Measurements from ENCODE around the gene CEP89.

CEP89 gene

GRCh38 chr19:32921624-32922023, 50.1 kb downstream of the CEP89 start:
- H3K27me3 ChIP-seq (ENCODE audit: control insufficient read depth, insufficient read depth, low read length, poor library complexity, severe bottlenecking), result no peaks in the 10 kb centered on the region
- 97 to 99% methylated on average over 3 of the region's 3 CpGs for WGBS, 2 experiments
- H3K4me3 ChIP-seq (ENCODE audit: insufficient read depth, low read depth, low read length), result no peak overlapping the region
- no peaks in the 10 kb centered on the region for H3K4me1 ChIP-seq (ENCODE audit: control insufficient read depth, insufficient read depth, low read length)
- peaks cover 8% of the 10 kb centered on the region for H3K36me3 ChIP-seq (ENCODE audit: control insufficient read depth, insufficient read depth, low read length)
- H3K9me3 ChIP-seq (ENCODE audit: control insufficient read depth, low read length), result no peaks in the 10 kb centered on the region
- H3K27ac ChIP-seq (ENCODE audit: insufficient read depth, low read depth, low read length, poor library complexity, severe bottlenecking), result no peak overlapping the region

DNA sequence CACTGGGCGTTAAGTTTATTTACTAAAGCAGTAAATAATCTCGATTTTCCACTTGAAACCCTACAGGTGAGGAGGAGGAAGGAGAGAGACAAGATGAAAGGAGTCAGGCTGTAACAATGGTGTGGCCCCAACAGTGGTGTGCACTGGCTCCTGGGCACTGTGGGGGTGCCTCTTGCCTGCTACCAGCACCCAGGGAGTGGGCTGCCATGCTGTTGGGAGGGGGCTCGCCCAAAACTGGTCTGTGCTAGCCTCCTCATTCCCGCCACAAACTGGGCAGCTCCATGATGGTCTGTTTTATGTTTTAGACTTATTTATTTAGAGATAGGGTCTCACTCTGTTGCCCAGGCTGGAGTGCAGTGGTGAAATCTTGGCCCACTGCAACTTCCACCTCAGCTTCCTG, 52.4 kb downstream of the CEP89 start:
- H3K4me3 ChIP-seq (ENCODE audit: insufficient read depth, low read depth, low read length), result no peak overlapping the region
- no peak overlapping the region for H3K27ac ChIP-seq (ENCODE audit: insufficient read depth, low read depth, low read length, poor library complexity, severe bottlenecking)
- no peaks in the 10 kb centered on the region for H3K4me1 ChIP-seq (ENCODE audit: control insufficient read depth, insufficient read depth, low read length)
- H3K9me3 ChIP-seq (ENCODE audit: control insufficient read depth, low read length), result no peaks in the 10 kb centered on the region
- WGBS, 2 experiments, result 98% methylated on average over 4 of the region's 4 CpGs
- H3K36me3 ChIP-seq (ENCODE audit: control insufficient read depth, insufficient read depth, low read length), result peaks cover 18% of the 10 kb centered on the region
- H3K27me3 ChIP-seq (ENCODE audit: control insufficient read depth, insufficient read depth, low read length, poor library complexity, severe bottlenecking), result no peaks in the 10 kb centered on the region

GRCh38 chr19:32917616-32917996, 54.2 kb downstream of the CEP89 start:
- 85 to 86% methylated on average over 8 of the region's 8 CpGs for WGBS, 2 experiments
- no peaks in the 10 kb centered on the region for H3K27me3 ChIP-seq (ENCODE audit: control insufficient read depth, insufficient read depth, low read length, poor library complexity, severe bottlenecking)
- H3K27ac ChIP-seq (ENCODE audit: insufficient read depth, low read depth, low read length, poor library complexity, severe bottlenecking), result no peak overlapping the region
- H3K4me3 ChIP-seq (ENCODE audit: insufficient read depth, low read depth, low read length), result no peak overlapping the region
- H3K36me3 ChIP-seq (ENCODE audit: control insufficient read depth, insufficient read depth, low read length), result peaks cover 15% of the 10 kb centered on the region
- no peaks in the 10 kb centered on the region for H3K9me3 ChIP-seq (ENCODE audit: control insufficient read depth, low read length)
- H3K4me1 ChIP-seq (ENCODE audit: control insufficient read depth, insufficient read depth, low read length), result no peaks in the 10 kb centered on the region

DNA sequence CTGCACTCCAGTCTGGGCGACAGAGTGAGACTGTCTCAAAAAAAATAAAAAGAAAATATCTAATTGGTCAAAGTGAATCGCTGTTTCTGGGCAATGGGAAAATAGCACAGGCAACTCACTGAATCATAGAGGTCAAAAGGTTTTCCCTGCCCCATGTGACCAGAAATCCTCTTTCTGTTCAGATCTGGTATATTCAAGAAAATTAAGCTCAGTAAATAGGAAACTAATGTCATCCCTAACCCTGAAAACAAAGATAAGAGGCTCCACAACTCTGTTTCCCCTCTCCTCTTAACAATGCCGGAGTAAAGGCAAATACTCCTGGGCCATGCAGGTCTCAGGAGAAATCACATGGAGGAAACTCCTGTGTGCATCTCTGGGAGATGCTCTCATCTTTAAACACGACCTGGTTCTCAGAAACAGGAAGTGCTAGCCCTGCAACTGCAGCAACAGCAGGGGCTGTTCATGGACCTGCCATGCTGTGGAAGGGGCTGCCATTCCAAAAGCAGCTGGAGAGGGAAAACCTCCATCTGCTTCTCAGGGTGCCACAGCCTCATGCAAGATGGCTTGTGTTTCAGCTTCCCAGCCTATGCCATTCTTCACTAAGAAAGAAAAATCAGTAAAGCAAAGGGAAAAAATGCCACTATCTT, 54.7 kb downstream of the CEP89 start:
- H3K36me3 ChIP-seq (ENCODE audit: control insufficient read depth, insufficient read depth, low read length), result peaks cover 15% of the 10 kb centered on the region
- 62 to 82% methylated on average over 3 to 4 of the region's 4 CpGs for WGBS, 2 experiments

DNA sequence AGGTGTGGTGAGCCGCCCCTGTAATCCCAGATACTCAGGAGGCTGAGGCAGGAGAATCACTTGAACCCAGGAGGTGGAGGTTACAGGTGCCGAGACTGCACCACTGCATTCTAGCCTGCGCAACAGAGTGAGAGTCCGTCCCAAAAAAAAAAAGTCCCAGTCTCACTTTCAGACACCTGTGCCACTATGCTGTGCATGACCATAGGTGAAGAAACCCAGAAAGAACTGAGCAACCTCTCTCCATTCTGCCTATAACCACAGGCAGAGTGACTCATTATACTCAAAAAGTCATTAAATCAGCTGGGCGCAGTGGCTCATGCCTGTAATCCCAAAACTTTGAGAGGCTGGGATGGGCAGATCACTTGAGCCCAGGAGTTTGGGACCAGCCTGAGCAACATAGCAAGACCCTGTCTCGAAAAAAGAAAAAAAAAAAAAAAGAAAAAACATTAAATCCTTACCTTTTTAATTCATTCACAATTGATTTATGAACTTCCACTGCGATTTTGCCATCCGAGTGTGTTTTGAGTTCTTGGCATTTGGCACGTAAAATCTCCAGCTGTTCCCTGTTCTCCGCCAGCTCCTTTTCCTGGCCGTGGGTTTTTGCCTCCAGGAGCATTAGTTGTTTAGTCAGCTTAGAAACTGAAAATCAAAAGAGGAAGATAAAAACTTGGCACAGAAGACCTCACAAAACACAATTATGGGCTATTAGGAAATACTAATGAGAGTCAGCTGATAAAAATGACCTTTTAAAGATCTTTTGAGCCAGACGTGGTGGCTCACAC, 56.7 kb downstream of the CEP89 start:
- H3K4me3 ChIP-seq (ENCODE audit: insufficient read depth, low read depth, low read length), result no peak overlapping the region
- no peak overlapping the region for H3K27ac ChIP-seq (ENCODE audit: insufficient read depth, low read depth, low read length, poor library complexity, severe bottlenecking)
- no peaks in the 10 kb centered on the region for H3K9me3 ChIP-seq (ENCODE audit: control insufficient read depth, low read length)
- no peaks in the 10 kb centered on the region for H3K27me3 ChIP-seq (ENCODE audit: control insufficient read depth, insufficient read depth, low read length, poor library complexity, severe bottlenecking)
- H3K4me1 ChIP-seq (ENCODE audit: control insufficient read depth, insufficient read depth, low read length), result no peaks in the 10 kb centered on the region
- 85 to 88% methylated on average over 12 of the region's 12 CpGs for WGBS, 2 experiments
- H3K36me3 ChIP-seq (ENCODE audit: control insufficient read depth, insufficient read depth, low read length), result peaks cover 15% of the 10 kb centered on the region

More for the DNA sequence above, 54.7 kb downstream of the CEP89 start:
- H3K27ac ChIP-seq (ENCODE audit: insufficient read depth, low read depth, low read length, poor library complexity, severe bottlenecking), result no peak overlapping the region
- no peaks in the 10 kb centered on the region for H3K27me3 ChIP-seq (ENCODE audit: control insufficient read depth, insufficient read depth, low read length, poor library complexity, severe bottlenecking)
- no peaks in the 10 kb centered on the region for H3K9me3 ChIP-seq (ENCODE audit: control insufficient read depth, low read length)
- H3K4me3 ChIP-seq (ENCODE audit: insufficient read depth, low read depth, low read length), result no peak overlapping the region
- H3K4me1 ChIP-seq (ENCODE audit: control insufficient read depth, insufficient read depth, low read length), result no peaks in the 10 kb centered on the region

- H3K9me3 ChIP-seq (ENCODE audit: control insufficient read depth, low read length), result no peaks in the 10 kb centered on the region
- H3K36me3 ChIP-seq (ENCODE audit: control insufficient read depth, insufficient read depth, low read length), result peaks cover 15% of the 10 kb centered on the region
- WGBS, 2 experiments, result 91 to 94% methylated on average over 4 of the region's 4 CpGs
- no peaks in the 10 kb centered on the region for H3K4me1 ChIP-seq (ENCODE audit: control insufficient read depth, insufficient read depth, low read length)
- no peak overlapping the region for H3K27ac ChIP-seq (ENCODE audit: insufficient read depth, low read depth, low read length, poor library complexity, severe bottlenecking)
- H3K27me3 ChIP-seq (ENCODE audit: control insufficient read depth, insufficient read depth, low read length, poor library complexity, severe bottlenecking), result no peaks in the 10 kb centered on the region
- H3K4me3 ChIP-seq (ENCODE audit: insufficient read depth, low read depth, low read length), result no peak overlapping the region
Observed at GRCh38 chr19:32911467-32911866, 60.3 kb downstream of the CEP89 start.

GRCh38 chr19:32910874-32911273, 60.9 kb downstream of the CEP89 start:
- no peaks in the 10 kb centered on the region for H3K4me1 ChIP-seq (ENCODE audit: control insufficient read depth, insufficient read depth, low read length)
- no peaks in the 10 kb centered on the region for H3K27me3 ChIP-seq (ENCODE audit: control insufficient read depth, insufficient read depth, low read length, poor library complexity, severe bottlenecking)
- H3K4me3 ChIP-seq (ENCODE audit: insufficient read depth, low read depth, low read length), result no peak overlapping the region
- no peaks in the 10 kb centered on the region for H3K9me3 ChIP-seq (ENCODE audit: control insufficient read depth, low read length)
- WGBS, 2 experiments, result 92% methylated on average over 4 to 5 of the region's 5 CpGs
- H3K36me3 ChIP-seq (ENCODE audit: control insufficient read depth, insufficient read depth, low read length), result peaks cover 15% of the 10 kb centered on the region
- no peak overlapping the region for H3K27ac ChIP-seq (ENCODE audit: insufficient read depth, low read depth, low read length, poor library complexity, severe bottlenecking)

- WGBS, 2 experiments, result 95 to 97% methylated on average over 4 of the region's 5 CpGs
- no peaks in the 10 kb centered on the region for H3K9me3 ChIP-seq (ENCODE audit: control insufficient read depth, low read length)
- H3K4me1 ChIP-seq (ENCODE audit: control insufficient read depth, insufficient read depth, low read length), result no peaks in the 10 kb centered on the region
- H3K36me3 ChIP-seq (ENCODE audit: control insufficient read depth, insufficient read depth, low read length), result peaks cover 15% of the 10 kb centered on the region
- no peaks in the 10 kb centered on the region for H3K27me3 ChIP-seq (ENCODE audit: control insufficient read depth, insufficient read depth, low read length, poor library complexity, severe bottlenecking)
- H3K4me3 ChIP-seq (ENCODE audit: insufficient read depth, low read depth, low read length), result no peak overlapping the region
- no peak overlapping the region for H3K27ac ChIP-seq (ENCODE audit: insufficient read depth, low read depth, low read length, poor library complexity, severe bottlenecking)
Observed at GRCh38 chr19:32910094-32910493, 61.7 kb downstream of the CEP89 start.

GRCh38 chr19:32909257-32909656, 62.5 kb downstream of the CEP89 start:
- H3K27me3 ChIP-seq (ENCODE audit: control insufficient read depth, insufficient read depth, low read length, poor library complexity, severe bottlenecking), result no peaks in the 10 kb centered on the region
- H3K27ac ChIP-seq (ENCODE audit: insufficient read depth, low read depth, low read length, poor library complexity, severe bottlenecking), result no peak overlapping the region
- no peaks in the 10 kb centered on the region for H3K4me1 ChIP-seq (ENCODE audit: control insufficient read depth, insufficient read depth, low read length)
- no peak overlapping the region for H3K4me3 ChIP-seq (ENCODE audit: insufficient read depth, low read depth, low read length)
- no peaks in the 10 kb centered on the region for H3K9me3 ChIP-seq (ENCODE audit: control insufficient read depth, low read length)
- H3K36me3 ChIP-seq (ENCODE audit: control insufficient read depth, insufficient read depth, low read length), result peaks cover 8% of the 10 kb centered on the region

- Histone ChIP-seq H3K9me3 (ENCODE audit: control insufficient read depth, low read length) (no peaks in the 10 kb centered on the region), H3K27ac (ENCODE audit: insufficient read depth, low read depth, low read length, poor library complexity, severe bottlenecking) (no peak overlapping the region), H3K4me1 (ENCODE audit: control insufficient read depth, insufficient read depth, low read length) (no peaks in the 10 kb centered on the region), H3K36me3 (ENCODE audit: control insufficient read depth, insufficient read depth, low read length) (peaks cover 8% of the 10 kb centered on the region), H3K4me3 (ENCODE audit: insufficient read depth, low read depth, low read length) (no peak overlapping the region), H3K27me3 (ENCODE audit: control insufficient read depth, insufficient read depth, low read length, poor library complexity, severe bottlenecking) (no peaks in the 10 kb centered on the region)
- WGBS, 2 experiments, result 96% methylated on average over 7 of the region's 7 CpGs
Observed at GRCh38 chr19:32908641-32909190, 63.0 kb downstream of the CEP89 start.
